Measurements from ENCODE around the gene TBXAS1. TPM values are rescaled to one million over a fixed set of nuclear protein-coding genes. Genes with fewer than 3 reads are reported as not detected.

TBXAS1 gene
- total RNA-seq, 2 experiments from 2014 or later = 0.86 TPM; not detected in 1

- no peak overlapping the region for H3K4me3 ChIP-seq (ENCODE audit: low read depth, low read length, poor library complexity, severe bottlenecking)
- no peak overlapping the region for H3K4me2 ChIP-seq (ENCODE audit: low read length)
- no peaks in the 10 kb centered on the region for H3K36me3 ChIP-seq (ENCODE audit: insufficient read depth, low read length)
- BruUV-seq (replicated peaks) = no TSS peak
- H3K9me2 ChIP-seq (ENCODE audit: insufficient read depth, low read length) = no peaks in the 10 kb centered on the region
- no peaks in the 10 kb centered on the region for H4K20me1 ChIP-seq (ENCODE audit: insufficient read depth, low read length)
- no peaks in the 10 kb centered on the region for H3K4me1 ChIP-seq (ENCODE audit: insufficient read depth, low read length, poor library complexity, severe bottlenecking)
- POLR2A ChIA-PET = no interaction called here
- no peaks in the 10 kb centered on the region for H3K9me3 ChIP-seq (ENCODE audit: low read length)
- TF ChIP-seq CTCF (conservative IDR thresholded peaks at IDR 0.05; ENCODE audit: low read length) = no peak
- no peak for TF ChIP-seq EZH2phosphoT487 (IDR thresholded peaks at IDR 0.05; ENCODE audit: borderline replicate concordance, low read depth, low read length)
- CTCF ChIA-PET (ENCODE audit: unreplicated experiment) = interaction anchor here (0.6 kb wide), 1 partner anchor 144 kb away, joined by 3 read pairs; no protein-coding TSS in a partner anchor
- H3K79me2 ChIP-seq (ENCODE audit: insufficient read depth, low read depth, low read length) = no peaks in the 10 kb centered on the region
- DNase-seq (ENCODE audit: low spot score) = no peak
- intact Hi-C loops (cut with micrococcal nuclease; ENCODE audit: unreplicated experiment) = no loop called here
- no peak overlapping the region for H2AFZ ChIP-seq (ENCODE audit: low read length)
- no peak overlapping the region for H3K27ac ChIP-seq (ENCODE audit: low read depth, low read length, poor library complexity, severe bottlenecking)
Observed at GRCh38 chr7:140007051-140007690, 178.1 kb downstream of the TBXAS1 start.

GRCh38 chr7:140008755-140009610 is 179.9 kb downstream of the TBXAS1 start:
- no peak overlapping the region for H2AFZ ChIP-seq (ENCODE audit: low read length)
- intact Hi-C loops (cut with micrococcal nuclease; ENCODE audit: unreplicated experiment) = no loop called here
- no peak for DNase-seq (ENCODE audit: low spot score)
- H3K9me2 ChIP-seq (ENCODE audit: insufficient read depth, low read length) = no peaks in the 10 kb centered on the region
- no peak for TF ChIP-seq CTCF (conservative IDR thresholded peaks at IDR 0.05; ENCODE audit: low read length)
- no peak for TF ChIP-seq EZH2phosphoT487 (IDR thresholded peaks at IDR 0.05; ENCODE audit: borderline replicate concordance, low read depth, low read length)
- no peaks in the 10 kb centered on the region for H4K20me1 ChIP-seq (ENCODE audit: insufficient read depth, low read length)
- no peaks in the 10 kb centered on the region for H3K4me1 ChIP-seq (ENCODE audit: insufficient read depth, low read length, poor library complexity, severe bottlenecking)
- CTCF ChIA-PET (ENCODE audit: unreplicated experiment) = no interaction called here
- no peak overlapping the region for H3K27ac ChIP-seq (ENCODE audit: low read depth, low read length, poor library complexity, severe bottlenecking)
- no peaks in the 10 kb centered on the region for H3K36me3 ChIP-seq (ENCODE audit: insufficient read depth, low read length)
- BruUV-seq (replicated peaks) = no TSS peak
- H3K4me3 ChIP-seq (ENCODE audit: low read depth, low read length, poor library complexity, severe bottlenecking) = no peak overlapping the region
- no peaks in the 10 kb centered on the region for H3K9me3 ChIP-seq (ENCODE audit: low read length)
- no peak overlapping the region for H3K4me2 ChIP-seq (ENCODE audit: low read length)
- POLR2A ChIA-PET = interaction anchor here (0.6 kb wide), 1 partner anchor 990 kb away, joined by 3 read pairs; no protein-coding TSS in a partner anchor
- H3K79me2 ChIP-seq (ENCODE audit: insufficient read depth, low read depth, low read length) = no peaks in the 10 kb centered on the region
